Activated T-cell treated with anti-CD3 and anti-CD28 coated beads for 24 hours (primary cell): ENCODE measurements around the gene IL3.

Source experiments
- DNase-seq: peaks from one replicate; pipeline ENCODE4 v3.0.0-alpha.2; 2020; ENCODE audit warnings: low read depth

Gene IL3

GRCh38 chr5:132057498-132058255 lies 2.8 kb upstream of the IL3 start:
- no peak for DNase-seq

GRCh38 chr5:132058646-132059042 lies 1.8 kb upstream of the IL3 start:
- DNase-seq = no peak

GRCh38 chr5:132059043-132059695 lies 1.3 kb upstream of the IL3 start:
- DNase-seq = no peak

GRCh38 chr5:132059696-132060500 lies 557 bp upstream of the IL3 start:
- DNase-seq = no peak

- peak; percentile 75 for DNase-seq
These were observed 2.8 kb downstream of the IL3 start for GRCh38 chr5:132063090-132063911.

GRCh38 chr5:132064140-132064539 lies 3.7 kb downstream of the IL3 start:
- DNase-seq = no peak

- DNase-seq = peak; percentile 74
These were observed 4.4 kb downstream of the IL3 start for GRCh38 chr5:132064738-132065331.

- peak; percentile 45 for DNase-seq
These were observed 5.0 kb downstream of the IL3 start for GRCh38 chr5:132065351-132065937.

- DNase-seq = no peak
These were observed 5.7 kb downstream of the IL3 start for GRCh38 chr5:132065951-132066701.

GRCh38 chr5:132066871-132067270 lies 6.4 kb downstream of the IL3 start:
- no peak for DNase-seq

- DNase-seq = no peak
These were observed 7.0 kb downstream of the IL3 start for GRCh38 chr5:132067451-132067850.

GRCh38 chr5:132067941-132068808 lies 7.7 kb downstream of the IL3 start:
- DNase-seq = no peak

GRCh38 chr5:132069561-132069960 lies 9.1 kb downstream of the IL3 start:
- no peak for DNase-seq

GRCh38 chr5:132069994-132070393 lies 9.5 kb downstream of the IL3 start:
- no peak for DNase-seq

GRCh38 chr5:132070460-132071337 lies 10.2 kb downstream of the IL3 start:
- peak; percentile 45 for DNase-seq

- DNase-seq = no peak
These were observed 10.9 kb downstream of the IL3 start for GRCh38 chr5:132071338-132071707.

- no peak for DNase-seq
These were observed 11.6 kb downstream of the IL3 start for GRCh38 chr5:132072070-132072469.

GRCh38 chr5:132072528-132072927 lies 12.1 kb downstream of the IL3 start:
- DNase-seq = no peak
